GM15510 (cell line): ENCODE data around the gene HBZ.

Experiments
- POLR2A ChIP-seq: IDR thresholded peaks from 3 replicates; pipeline ENCODE4 v1.6.1; 2011; ENCODE audit warnings: borderline replicate concordance; ENCODE audit not compliant: insufficient read length; ENCODE audit errors: extremely low read depth

Gene HBZ

GRCh38 chr16:122361-122760 is 30.1 kb upstream of the HBZ start:
- TF ChIP-seq POLR2A, result no peak

GRCh38 chr16:125011-125410 is 27.4 kb upstream of the HBZ start:
- TF ChIP-seq POLR2A, result no peak

- no peak for TF ChIP-seq POLR2A
Observed at GRCh38 chr16:129075-129474, 23.4 kb upstream of the HBZ start.

- TF ChIP-seq POLR2A, result no peak
Observed at GRCh38 chr16:130533-131173, 21.8 kb upstream of the HBZ start.

GRCh38 chr16:132120-132519 is 20.3 kb upstream of the HBZ start:
- no peak for TF ChIP-seq POLR2A

GRCh38 chr16:133716-134115 is 18.7 kb upstream of the HBZ start:
- TF ChIP-seq POLR2A, result no peak

- TF ChIP-seq POLR2A, result no peak
Observed at GRCh38 chr16:138049-138417, 14.4 kb upstream of the HBZ start.

- TF ChIP-seq POLR2A, result no peak
Observed at GRCh38 chr16:140175-140857, 12.1 kb upstream of the HBZ start.

GRCh38 chr16:142405-142967 is 10.0 kb upstream of the HBZ start:
- no peak for TF ChIP-seq POLR2A

GRCh38 chr16:143047-143446 is 9.4 kb upstream of the HBZ start:
- no peak for TF ChIP-seq POLR2A

GRCh38 chr16:143456-143855 is 9.0 kb upstream of the HBZ start:
- TF ChIP-seq POLR2A, result no peak

- no peak for TF ChIP-seq POLR2A
Observed at GRCh38 chr16:144797-145252, 7.6 kb upstream of the HBZ start.

- TF ChIP-seq POLR2A, result no peak
Observed at GRCh38 chr16:146646-147045, 5.8 kb upstream of the HBZ start.

- no peak for TF ChIP-seq POLR2A
Observed at GRCh38 chr16:149024-149660, 3.3 kb upstream of the HBZ start.

- no peak for TF ChIP-seq POLR2A
Observed at GRCh38 chr16:154217-155030, 2.0 kb downstream of the HBZ start.
